Measurements from ENCODE around the gene LRCOL1. TPM values are rescaled to one million over a fixed set of nuclear protein-coding genes. Genes with fewer than 3 reads are reported as not detected.

LRCOL1 gene
- total and polyA plus RNA-seq, 2 of the 13 experiments (the other 11 are each of a cell fraction or from before 2014, with no cell fraction given) = not detected

- TF ChIP-seq PRDM15 (CRISPR knock-in tag; IDR thresholded peaks at IDR 0.05) (no peak), TRIM24 (CRISPR knock-in tag; IDR thresholded peaks at IDR 0.05) (no peak), HNF4G (IDR thresholded peaks at IDR 0.05; ENCODE audit: borderline replicate concordance, low read depth, low read length) (no peak), HNF4G (CRISPR knock-in tag; IDR thresholded peaks at IDR 0.05; ENCODE audit: borderline replicate concordance, low read depth) (no peak), ZNF619 (CRISPR knock-in tag; IDR thresholded peaks at IDR 0.05) (no peak), ZBTB40 (IDR thresholded peaks at IDR 0.05) (no peak), ZBTB40 (CRISPR knock-in tag; IDR thresholded peaks at IDR 0.05) (no peak), NFATC3 (CRISPR knock-in tag; IDR thresholded peaks at IDR 0.05) (no peak), ZNF768 (CRISPR knock-in tag; IDR thresholded peaks at IDR 0.05) (peak; percentile 56; the same call in 1 of the 2 replicates), IKZF4 (CRISPR knock-in tag; IDR thresholded peaks at IDR 0.05; ENCODE audit: borderline replicate concordance, low read depth, not compliant biosample characterization) (no peak), ZKSCAN8 (CRISPR knock-in tag; IDR thresholded peaks at IDR 0.05; ENCODE audit: borderline replicate concordance) (no peak), IKZF1 (IDR thresholded peaks at IDR 0.05) (no peak), PRMT3 (CRISPR knock-in tag; IDR thresholded peaks at IDR 0.05; ENCODE audit: borderline replicate concordance, low read depth) (no peak), SIN3B (IDR thresholded peaks at IDR 0.05; ENCODE audit: low read length) (no peak), CREM (IDR thresholded peaks at IDR 0.05) (no peak), CREM (CRISPR knock-in tag; IDR thresholded peaks at IDR 0.05) (no peak), REPIN1 (CRISPR knock-in tag; IDR thresholded peaks at IDR 0.05; ENCODE audit: borderline replicate concordance, low read depth) (no peak), HNRNPLL (IDR thresholded peaks at IDR 0.05; ENCODE audit: low read depth, low read length, poor library complexity, severe bottlenecking) (peak; percentile 15)
Observed at GRCh38 chr12:132560614-132561426, 49.6 kb downstream of the LRCOL1 start (continued).

Data from HepG2 (cell line).